ENCODE measurements around the gene DCLK1.

DCLK1 gene

DNA sequence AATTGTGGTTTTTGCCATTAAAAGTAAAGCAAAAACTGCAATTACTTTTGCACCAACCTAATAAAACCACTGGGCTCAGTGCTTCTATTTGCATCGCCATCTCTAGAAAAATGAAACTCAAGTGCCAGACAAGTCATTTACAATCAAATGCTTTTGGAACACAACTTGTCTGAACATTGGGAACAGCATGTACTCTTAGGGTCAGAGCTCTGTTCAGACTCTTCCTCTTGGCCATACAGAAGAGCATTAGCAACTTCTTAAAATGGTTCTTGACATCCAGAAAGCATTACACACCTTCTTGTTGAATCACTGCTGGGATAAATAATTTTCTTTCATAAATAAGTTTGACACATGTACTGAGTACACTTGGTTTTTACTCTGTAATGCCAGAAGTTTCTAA lies 272.5 kb downstream of the DCLK1 start:
- no peak for DNase-seq (ENCODE audit: low read depth)

- DNase-seq (ENCODE audit: low read depth): no peak
These were observed 273.4 kb downstream of the DCLK1 start for GRCh38 chr13:35857769-35858168.

- DNase-seq (ENCODE audit: low read depth): no peak
These were observed 274.3 kb downstream of the DCLK1 start for GRCh38 chr13:35856721-35857364.

GRCh38 chr13:35856084-35856483 lies 275.1 kb downstream of the DCLK1 start:
- DNase-seq (ENCODE audit: low read depth): no peak

- DNase-seq (ENCODE audit: low read depth): no peak
These were observed 275.6 kb downstream of the DCLK1 start for GRCh38 chr13:35855531-35856019.

DNA sequence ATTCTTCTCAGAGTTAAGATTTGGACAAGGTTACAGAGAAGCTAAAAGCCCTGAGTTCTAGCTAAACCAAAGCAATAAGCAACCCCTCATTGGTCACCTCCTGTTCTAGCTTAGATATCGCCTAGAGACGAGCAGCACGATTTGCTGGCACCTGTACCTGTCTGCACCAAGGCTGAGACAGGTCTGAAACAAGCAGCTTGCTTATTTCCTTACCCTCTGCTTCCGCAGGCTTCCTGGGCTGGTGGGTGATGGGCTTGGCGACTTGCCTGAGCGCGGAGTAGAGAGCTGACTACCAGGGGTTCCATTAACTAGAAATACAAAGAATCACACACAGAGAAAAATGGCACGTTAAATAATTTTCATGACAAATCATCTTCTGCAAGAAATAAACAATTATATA lies 276.9 kb downstream of the DCLK1 start:
- DNase-seq (ENCODE audit: low read depth): no peak

- DNase-seq (ENCODE audit: low read depth): no peak
These were observed 279.3 kb downstream of the DCLK1 start for GRCh38 chr13:35851881-35852280.

GRCh38 chr13:35851356-35851755 lies 279.8 kb downstream of the DCLK1 start:
- DNase-seq (ENCODE audit: low read depth): no peak

DNA sequence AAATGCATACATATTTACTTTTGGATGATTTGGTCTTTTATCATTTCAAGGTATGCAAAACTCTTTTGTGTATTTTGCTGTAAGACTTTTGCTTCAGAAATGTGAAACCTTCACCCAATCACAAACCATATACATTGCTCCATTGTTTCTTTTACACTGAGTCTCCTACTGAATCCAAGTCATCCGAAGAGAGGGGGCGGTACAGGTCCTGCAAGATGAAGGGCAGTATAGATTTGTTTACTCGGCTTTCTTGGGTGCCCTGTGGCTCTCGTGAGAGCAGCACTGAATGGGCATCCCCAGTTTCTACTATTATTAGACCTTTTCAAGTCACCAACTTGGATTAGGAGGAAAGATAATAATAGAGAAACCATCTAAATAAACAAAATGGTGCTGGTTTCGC lies 280.6 kb downstream of the DCLK1 start:
- no peak for DNase-seq (ENCODE audit: low read depth)

GRCh38 chr13:35849256-35849644 lies 281.9 kb downstream of the DCLK1 start:
- no peak for DNase-seq (ENCODE audit: low read depth)

- DNase-seq (ENCODE audit: low read depth): no peak
These were observed 282.6 kb downstream of the DCLK1 start for GRCh38 chr13:35848336-35849255.

DNA sequence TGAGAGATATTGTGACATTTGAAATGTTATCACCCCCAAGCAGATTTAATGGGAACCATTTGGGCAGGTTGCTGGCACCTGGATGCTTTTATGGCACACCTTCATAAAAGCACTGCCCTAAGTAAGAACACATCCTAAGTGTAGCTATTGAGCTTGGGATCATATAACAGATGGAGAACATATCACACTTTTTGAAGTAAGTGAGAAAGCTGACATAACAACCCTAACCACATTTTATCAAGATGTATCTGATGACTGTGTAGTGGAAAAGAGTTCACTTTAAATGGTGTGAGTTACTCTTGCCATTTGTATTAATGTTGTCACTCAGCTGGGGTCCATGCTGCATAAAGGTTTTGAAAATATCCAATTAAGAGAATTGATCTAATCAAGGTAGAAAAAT lies 287.9 kb downstream of the DCLK1 start:
- DNase-seq (ENCODE audit: low read depth): no peak

DNA sequence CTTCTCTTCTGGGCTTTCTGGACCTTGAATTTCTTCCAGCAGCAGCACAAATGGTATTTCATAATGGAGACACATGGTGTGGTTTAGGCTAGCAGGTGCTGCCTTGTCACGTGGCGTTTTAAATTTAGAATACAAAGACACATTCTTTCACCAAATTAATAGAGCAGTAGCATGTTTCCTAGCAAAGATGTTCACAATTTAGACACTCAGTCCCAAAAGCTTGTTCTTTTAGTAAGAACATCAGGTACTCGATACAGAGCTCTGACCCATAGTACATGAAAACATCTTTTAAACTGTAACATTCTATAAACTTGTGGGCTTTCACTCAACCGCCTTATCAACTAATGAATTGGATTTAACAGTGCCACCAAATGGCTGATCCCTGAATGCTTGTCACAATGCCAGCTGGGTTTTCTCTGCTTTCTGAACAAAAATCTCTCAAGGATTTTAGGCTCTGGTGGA lies 290.1 kb downstream of the DCLK1 start:
- DNase-seq (ENCODE audit: low read depth): no peak

- no peak for DNase-seq (ENCODE audit: low read depth)
These were observed 291.4 kb downstream of the DCLK1 start for GRCh38 chr13:35839806-35840205.

DNA sequence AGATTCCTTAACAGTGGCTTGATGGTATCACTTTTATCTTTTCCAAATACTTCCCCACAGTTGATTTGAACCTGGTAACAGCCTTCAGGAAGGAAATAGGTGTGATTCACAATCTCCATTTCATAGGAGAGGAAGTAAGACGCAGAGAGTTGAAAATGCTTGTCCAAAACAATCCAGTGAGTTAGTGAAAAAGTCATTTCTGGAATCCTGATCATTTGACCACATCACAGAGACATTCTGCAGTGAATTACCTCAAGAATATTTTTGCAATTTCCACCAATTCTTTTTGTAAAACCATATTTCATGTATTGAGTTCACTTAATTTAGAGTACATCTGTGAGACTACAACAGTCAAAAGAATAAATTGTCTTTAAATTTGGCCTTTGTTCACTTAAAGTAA lies 292.8 kb downstream of the DCLK1 start:
- no peak for DNase-seq (ENCODE audit: low read depth)

DNA sequence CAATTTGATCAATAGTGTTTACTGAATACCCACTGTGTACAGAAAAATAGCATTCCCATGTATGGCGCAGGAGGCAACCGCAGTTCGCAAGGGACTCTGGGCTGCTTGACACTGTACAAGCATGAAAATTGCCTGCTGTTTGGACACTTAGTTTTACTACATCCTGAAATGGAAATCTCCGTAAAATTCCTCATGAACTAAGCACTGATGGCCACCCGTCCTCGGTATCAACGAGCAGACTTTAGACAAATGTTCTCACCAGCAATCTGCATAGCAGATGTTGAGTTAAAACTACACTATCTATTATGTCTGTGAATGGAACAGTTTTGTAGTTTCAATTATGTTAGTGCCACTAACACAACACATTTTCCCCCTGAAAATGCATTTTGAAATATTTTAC lies 294.7 kb downstream of the DCLK1 start:
- DNase-seq (ENCODE audit: low read depth): no peak

- DNase-seq (ENCODE audit: low read depth): no peak
These were observed 295.2 kb downstream of the DCLK1 start for GRCh38 chr13:35835989-35836388.

DNA sequence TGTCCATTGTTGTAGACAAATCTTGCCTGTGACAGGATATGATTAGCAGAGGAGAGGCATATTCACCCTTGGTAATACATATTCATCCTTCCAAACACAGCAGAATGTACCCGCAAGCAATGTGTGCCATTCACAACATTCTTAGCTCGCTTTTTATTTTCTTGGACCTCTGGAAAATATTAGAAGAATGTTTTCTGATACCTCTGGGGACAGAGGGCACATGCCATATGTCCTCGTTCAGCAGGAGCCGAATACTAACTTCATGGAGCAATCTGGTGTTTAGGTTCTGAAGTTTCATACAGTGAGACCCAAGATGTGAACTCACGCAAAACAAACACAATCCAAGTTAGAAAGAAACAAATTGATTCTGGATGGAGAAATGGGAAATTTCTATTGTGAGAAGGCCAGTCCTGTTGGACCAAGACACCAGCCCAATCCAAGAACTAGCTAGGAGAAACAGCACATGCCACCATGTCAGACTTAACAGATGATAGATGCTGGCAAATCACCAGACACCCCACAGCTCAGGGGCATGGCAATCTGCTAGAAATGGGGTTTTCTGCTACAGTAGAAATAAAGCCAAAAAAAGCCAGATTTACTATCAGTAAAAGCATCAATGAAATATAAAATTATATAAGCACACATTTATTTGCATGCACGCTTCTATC lies 297.4 kb downstream of the DCLK1 start:
- DNase-seq (ENCODE audit: low read depth): no peak

DNA sequence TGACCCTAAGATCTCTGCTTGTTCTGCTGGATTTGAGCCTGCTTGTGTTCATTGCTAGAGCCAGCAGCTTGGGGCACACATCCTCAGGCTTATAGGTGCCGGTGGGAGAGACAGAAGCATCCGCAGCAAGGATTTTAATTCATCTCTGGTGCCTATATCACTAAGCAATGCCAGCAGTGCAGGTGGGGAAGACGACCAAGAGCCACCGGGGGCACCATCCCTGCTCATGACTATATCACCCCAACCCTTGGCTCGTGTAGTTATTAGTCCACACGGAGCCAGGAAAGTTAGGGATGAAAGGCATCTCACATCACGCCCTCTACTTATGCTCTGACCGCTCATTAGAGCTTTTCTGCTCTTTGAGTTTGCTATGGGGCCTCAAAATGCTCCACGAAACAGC lies 298.2 kb downstream of the DCLK1 start:
- DNase-seq (ENCODE audit: low read depth): no peak

GRCh38 chr13:35832551-35832950 lies 298.6 kb downstream of the DCLK1 start:
- no peak for DNase-seq (ENCODE audit: low read depth)

DNA sequence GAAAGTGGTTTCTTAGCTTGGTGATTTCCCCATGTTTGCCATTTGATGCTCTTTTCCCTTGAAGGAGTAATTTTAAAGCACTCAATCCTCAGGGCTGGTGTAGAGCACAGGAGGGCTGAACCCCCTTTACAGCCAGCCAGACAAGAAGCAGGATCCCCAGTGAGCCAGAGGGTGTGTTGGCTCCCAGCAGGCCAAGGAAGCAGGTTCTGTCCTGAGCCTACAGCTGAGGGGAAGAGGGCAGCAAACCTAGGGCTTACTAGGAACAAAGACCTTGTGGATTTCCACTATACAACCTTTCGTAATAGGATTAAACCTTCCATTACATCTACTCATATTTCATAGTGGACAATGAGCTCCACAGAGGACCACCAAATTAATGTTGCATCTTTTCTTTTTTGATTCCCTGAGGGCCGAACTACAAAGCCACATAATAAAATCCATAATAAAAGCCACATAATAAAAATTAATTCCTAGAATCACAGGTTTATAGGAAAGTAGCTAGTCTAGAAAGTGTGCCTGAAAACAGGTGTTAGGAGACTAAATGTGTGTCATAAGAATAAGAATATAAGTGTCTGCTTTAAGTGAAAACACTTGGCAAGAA lies 300.2 kb downstream of the DCLK1 start:
- no peak for DNase-seq (ENCODE audit: low read depth)

- DNase-seq (ENCODE audit: low read depth): no peak
These were observed 304.4 kb downstream of the DCLK1 start for GRCh38 chr13:35826626-35827254.
